A549 (cell line): ENCODE measurements around the gene CFL1.

Experiments
- CHD2 ChIP-seq: fragments of 150-350 bp; IDR thresholded peaks from 2 replicates; pipeline ENCODE4 v1.6.1; 2014; ENCODE audit warnings: low read length; ENCODE audit not compliant: partially characterized antibody
- CTCF ChIP-seq: fragments of >200 bp; sonication (Bioruptor Twin); formaldehyde crosslinking; IDR thresholded peaks from 3 replicates; pipeline ENCODE4 v1.5.1; 2016
- E2F6 ChIP-seq: IDR thresholded peaks from 2 replicates; pipeline ENCODE4 v1.6.1; 2012; ENCODE audit warnings: low read depth, borderline replicate concordance
- EP300 ChIP-seq, 2 experiments: fragments of >200 bp; sonication (Bioruptor Twin); formaldehyde crosslinking; IDR thresholded peaks; 2 replicates in 1 of 2; 3 replicates in 1 of 2; pipeline ENCODE4 v1.6.1; 2016 to 2017
- REST ChIP-seq: fragments of 200-600 bp; sonication (generic); IDR thresholded peaks from 2 replicates; pipeline ENCODE4 v1.6.1; 2016; ENCODE audit warnings: antibody characterized with exemption, mild to moderate bottlenecking, moderate library complexity

- no peak for TF ChIP-seq EP300 (IDR thresholded peaks at IDR 0.05)
- TF ChIP-seq E2F6 = no peak
- no peak for TF ChIP-seq REST
- no peak for TF ChIP-seq CTCF
- no peak for TF ChIP-seq CHD2
Observed at GRCh38 chr11:65903715-65904114, 45.7 kb upstream of the CFL1 start.
